Naive thymus-derived CD8-positive, alpha-beta T cell (primary cell): Measurements from ENCODE around the gene ACOXL. TPM values are rescaled to one million over a fixed set of nuclear protein-coding genes. Genes with fewer than 3 reads are reported as not detected.

Experiments used
- ATAC-seq, 2 donors: fragments of 150-1000 bp; cut with Tn5 transposase in 1 of 2; sonication (Bioruptor Pico), chemical (Tn5 transposase) in 1 of 2; 1 replicate in 1 of 2; 2 replicates in 1 of 2; pipeline ENCODE4 v1.10.0; 2021; ENCODE audit warnings: mild to moderate bottlenecking in 2 of 2, moderate library complexity in 2 of 2
- POLR2A ChIA-PET: fragments of 350-600 bp; sonication (Branson Sonifier 250); formaldehyde crosslinking; loops from one replicate; lab custom pipeline; 2021; ENCODE audit warnings: antibody characterized with exemption; lab: Charles Lee
- DNase-seq, 10 donors: peaks; one replicate each; pipeline versions ENCODE4 v3.0.0 to v3.0.0-alpha.2; 2020 to 2022
- H3K27ac Mint-ChIP-seq, 10 donors: one replicate each; pipeline ENCODE4 v1.8.0; 2020 to 2022; ENCODE audit warnings: mild to moderate bottlenecking in 10 of 10, mixed read lengths in 10 of 10, moderate library complexity in 4 of 10, inconsistent platforms in 1 of 10
- H3K27me3 Mint-ChIP-seq, 5 donors: one replicate each; pipeline ENCODE4 v1.8.0; 2021 to 2022; ENCODE audit warnings: mixed read lengths in 5 of 5
- H3K36me3 Mint-ChIP-seq, 3 donors: one replicate each; pipeline ENCODE4 v1.8.0; 2020 to 2022; ENCODE audit warnings: mixed read lengths in 3 of 3, mild to moderate bottlenecking in 2 of 3, inconsistent platforms in 1 of 3
- H3K4me1 Mint-ChIP-seq, 4 donors: one replicate each; pipeline ENCODE4 v1.8.0; 2021 to 2022; ENCODE audit warnings: mixed read lengths in 4 of 4
- H3K4me3 Mint-ChIP-seq, 10 donors: one replicate each; pipeline ENCODE4 v1.8.0; 2020 to 2022; ENCODE audit warnings: mild to moderate bottlenecking in 10 of 10, mixed read lengths in 10 of 10, moderate library complexity in 6 of 10, inconsistent platforms in 1 of 10
- H3K9me3 Mint-ChIP-seq, 9 donors: one replicate each; pipeline ENCODE4 v1.8.0; 2020 to 2022; ENCODE audit warnings: mixed read lengths in 9 of 9, mild to moderate bottlenecking in 3 of 9, inconsistent platforms in 1 of 9, moderate library complexity in 1 of 9
- polyA plus RNA-seq, 3 donors: library from polyadenylated mRNA; unstranded; fragments of 300-500 nt; fragmentation: Illumina TruSeq; gene quantifications; one replicate each; pipeline ENCODE4 v1.2.3, GENCODE V29; 2021
- total RNA-seq, 8 experiments: library from RNA in 2 of 8; stranded (reverse) in 2 of 8; gene quantifications; one replicate each; pipeline ENCODE4 v1.2.3 and lab custom pipeline; 2021 to 2026

ACOXL gene
- total and polyA plus RNA-seq, 5 experiments from 2014 or later = not detected

GRCh38 chr2:110747522-110748488 lies 15.4 kb downstream of the ACOXL start:
- DNase-seq (no peak), ATAC-seq (no peak)
- Mint-ChIP-seq H3K27me3 (peaks cover 14 to 32% (median 28%) of the 10 kb centered on the region in 5 donors), H3K27ac (peak overlapping the region in 2 of 10 donors; percentile 11 to 41), H3K4me1 (peaks cover 11 to 18% (median 14%) of the 10 kb centered on the region in 4 donors), H3K4me3 (peak overlapping the region in 7 of 10 donors; percentile 4 to 42 (median 20)), H3K9me3 (no peaks in the 10 kb centered on the region), H3K36me3 (no peaks in the 10 kb centered on the region)
- POLR2A ChIA-PET = no interaction called here

DNA sequence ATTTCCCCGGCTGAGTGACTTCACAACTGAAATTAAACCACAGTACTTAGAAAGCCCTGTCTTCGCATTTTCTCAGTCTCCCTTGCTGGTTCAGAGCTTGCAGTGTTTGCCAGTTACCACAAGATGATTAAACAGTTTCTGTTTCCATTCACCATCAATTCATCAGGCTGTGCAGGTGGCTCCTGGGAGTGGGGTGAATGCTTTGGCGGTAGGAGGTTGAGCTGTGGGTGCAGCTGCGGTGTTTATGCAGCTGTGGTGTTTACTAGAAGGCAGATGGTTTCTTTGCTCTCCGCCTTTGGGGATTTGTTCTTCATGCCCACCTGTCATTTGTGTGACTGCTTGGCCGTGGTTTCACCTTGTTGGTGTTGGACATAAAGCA lies 16.1 kb downstream of the ACOXL start:
- H3K36me3 Mint-ChIP-seq = no peaks in the 10 kb centered on the region
- H3K4me1 Mint-ChIP-seq = peaks cover 11 to 18% (median 14%) of the 10 kb centered on the region in 4 donors
- ATAC-seq (peak; percentile 69 to 85), DNase-seq (peak in 2 of 10 donors; percentile 8 to 27)
- peak overlapping the region in 7 of 10 donors; percentile 4 to 42 (median 20) for H3K4me3 Mint-ChIP-seq
- peaks cover 14 to 35% (median 28%) of the 10 kb centered on the region in 5 donors for H3K27me3 Mint-ChIP-seq
- H3K27ac Mint-ChIP-seq = peak overlapping the region in 4 of 10 donors; percentile 11 to 62 (median 34)
- POLR2A ChIA-PET = no interaction called here
- no peaks in the 10 kb centered on the region for H3K9me3 Mint-ChIP-seq

- no peaks in the 10 kb centered on the region for H3K36me3 Mint-ChIP-seq
- ATAC-seq = no peak
- no peaks in the 10 kb centered on the region for H3K9me3 Mint-ChIP-seq
- no peak for DNase-seq
- peaks cover 0 to 25% (median 13%) of the 10 kb centered on the region in 5 donors for H3K27me3 Mint-ChIP-seq
- H3K4me1 Mint-ChIP-seq = peaks cover 11 to 18% (median 14%) of the 10 kb centered on the region in 4 donors
- POLR2A ChIA-PET = no interaction called here
- H3K27ac Mint-ChIP-seq = no peak overlapping the region
- no peak overlapping the region for H3K4me3 Mint-ChIP-seq
Measured at GRCh38 chr2:110751642-110752041, 19.3 kb downstream of the ACOXL start.

DNA sequence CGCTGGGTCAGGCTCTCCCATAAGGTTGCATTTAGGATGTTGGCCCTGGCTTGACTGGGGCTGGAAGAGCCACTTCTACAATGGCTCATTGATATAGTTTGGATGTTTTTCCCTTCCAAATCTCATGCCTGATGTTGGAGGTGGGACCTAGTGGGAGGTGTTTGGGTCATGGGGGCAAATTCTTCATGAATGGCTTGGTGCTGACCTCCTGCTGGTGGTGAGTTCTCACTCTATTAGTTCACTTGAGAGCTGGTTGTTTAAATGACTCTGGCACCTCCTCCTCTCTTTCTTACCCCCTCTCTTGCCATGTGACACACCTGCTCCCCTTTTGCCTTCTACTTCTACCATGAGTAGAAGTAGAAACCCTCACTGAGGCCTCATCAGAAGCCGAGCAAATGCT lies 20.5 kb downstream of the ACOXL start:
- no peak overlapping the region for H3K27ac Mint-ChIP-seq
- ATAC-seq (no peak), DNase-seq (no peak)
- H3K36me3 Mint-ChIP-seq = no peaks in the 10 kb centered on the region
- POLR2A ChIA-PET = no interaction called here
- H3K27me3 Mint-ChIP-seq = peaks cover 0 to 20% (median 7%) of the 10 kb centered on the region in 5 donors
- H3K4me1 Mint-ChIP-seq = peaks cover 8 to 12% (median 10%) of the 10 kb centered on the region in 4 donors
- no peak overlapping the region for H3K4me3 Mint-ChIP-seq
- H3K9me3 Mint-ChIP-seq = no peaks in the 10 kb centered on the region

DNA sequence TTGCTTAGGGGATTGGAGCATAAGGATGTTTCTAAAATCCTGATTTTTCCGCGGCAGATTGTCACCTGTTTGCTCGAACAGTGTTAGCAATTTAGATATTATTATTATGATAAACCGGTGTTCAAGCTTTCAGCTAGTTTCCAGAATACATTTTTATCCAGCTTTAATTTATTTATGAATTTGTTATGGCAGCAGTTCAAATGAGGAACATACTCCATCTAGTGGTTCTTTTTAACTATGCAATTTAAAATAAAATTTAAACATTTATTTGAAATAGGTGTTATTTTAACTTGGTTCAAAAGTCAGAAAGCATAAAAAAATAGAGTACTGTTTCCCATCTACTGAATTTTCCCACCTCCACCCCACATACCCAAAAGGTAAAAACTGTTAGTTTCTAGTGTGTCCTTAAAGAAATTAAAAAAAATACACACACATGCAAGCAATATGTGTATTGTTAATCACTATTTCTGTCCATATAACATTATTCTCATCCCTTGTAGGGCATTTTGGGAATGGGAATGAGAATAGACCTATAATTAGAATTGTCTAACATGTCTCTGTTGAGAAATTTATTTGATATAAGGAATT lies 23.2 kb downstream of the ACOXL start:
- DNase-seq = peak in 3 of 10 donors; percentile 8 to 31 (median 30)
- no peak for ATAC-seq
- H3K4me3 Mint-ChIP-seq = no peak overlapping the region

DNA sequence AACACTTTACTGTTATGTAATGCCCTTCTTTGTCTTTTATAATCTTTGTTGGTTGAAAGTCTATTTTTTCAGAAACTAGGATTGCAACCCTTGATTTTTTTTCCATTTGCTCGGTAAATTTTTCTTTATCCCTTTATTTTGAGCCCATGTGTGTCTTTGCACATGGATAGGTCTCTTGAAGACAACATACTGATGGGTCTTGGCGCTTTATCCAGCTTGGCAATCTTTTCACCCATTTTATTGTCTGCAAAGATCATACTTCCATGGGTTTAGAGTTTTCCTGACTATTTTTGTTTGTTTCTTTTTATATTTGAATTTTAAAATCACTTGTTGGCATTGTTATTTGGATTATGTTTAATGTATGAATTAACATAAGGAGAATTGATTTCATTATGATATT lies 27.0 kb downstream of the ACOXL start:
- no peak for DNase-seq
- Mint-ChIP-seq H3K4me1 (no peaks in the 10 kb centered on the region), H3K4me3 (no peak overlapping the region), H3K27me3 (peaks cover 3 to 21% (median 8%) of the 10 kb centered on the region in 5 donors), H3K36me3 (peaks cover 0 to 17% (median 7%) of the 10 kb centered on the region in 3 donors), H3K9me3 (peaks cover 5 to 30% (median 12%) of the 10 kb centered on the region in 9 donors), H3K27ac (no peak overlapping the region)
- ATAC-seq = no peak
- POLR2A ChIA-PET = no interaction called here

More for the DNA sequence above, 23.2 kb downstream of the ACOXL start:
- no peaks in the 10 kb centered on the region for H3K4me1 Mint-ChIP-seq
- H3K36me3 Mint-ChIP-seq = peaks cover 0 to 15% (median 6%) of the 10 kb centered on the region in 3 donors
- POLR2A ChIA-PET = no interaction called here
- H3K9me3 Mint-ChIP-seq = peaks cover 5 to 19% (median 12%) of the 10 kb centered on the region in 9 donors
- H3K27ac Mint-ChIP-seq = no peak overlapping the region
- H3K27me3 Mint-ChIP-seq = peaks cover 0 to 28% (median 6%) of the 10 kb centered on the region in 5 donors

DNA sequence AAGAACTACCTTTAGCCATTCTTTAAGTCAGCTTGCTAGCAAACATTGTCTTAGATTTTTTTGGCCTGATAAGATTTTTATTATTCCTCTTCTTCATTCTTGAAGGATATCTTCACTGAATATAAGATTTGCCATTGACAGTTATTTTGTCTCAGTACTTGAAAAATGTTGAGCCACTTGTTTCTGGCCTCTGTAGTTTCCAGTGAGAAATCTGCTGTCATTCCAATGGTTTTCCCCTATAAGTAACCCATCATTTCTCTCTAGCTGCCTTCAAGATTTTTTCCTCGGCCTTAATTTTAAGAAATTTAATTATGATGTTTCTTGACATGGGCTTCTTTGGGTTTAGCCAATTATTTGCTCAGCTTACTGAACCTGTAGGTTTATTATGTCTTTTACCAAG lies 32.6 kb downstream of the ACOXL start:
- Mint-ChIP-seq H3K4me3 (no peak overlapping the region), H3K27me3 (peaks cover 1 to 22% (median 4%) of the 10 kb centered on the region in 5 donors), H3K36me3 (peaks cover 0 to 9% (median 5%) of the 10 kb centered on the region in 3 donors), H3K4me1 (no peaks in the 10 kb centered on the region), H3K9me3 (peaks cover 0 to 38% (median 6%) of the 10 kb centered on the region in 9 donors), H3K27ac (no peak overlapping the region)
- no peak for ATAC-seq
- no peak for DNase-seq
- POLR2A ChIA-PET = no interaction called here

DNA sequence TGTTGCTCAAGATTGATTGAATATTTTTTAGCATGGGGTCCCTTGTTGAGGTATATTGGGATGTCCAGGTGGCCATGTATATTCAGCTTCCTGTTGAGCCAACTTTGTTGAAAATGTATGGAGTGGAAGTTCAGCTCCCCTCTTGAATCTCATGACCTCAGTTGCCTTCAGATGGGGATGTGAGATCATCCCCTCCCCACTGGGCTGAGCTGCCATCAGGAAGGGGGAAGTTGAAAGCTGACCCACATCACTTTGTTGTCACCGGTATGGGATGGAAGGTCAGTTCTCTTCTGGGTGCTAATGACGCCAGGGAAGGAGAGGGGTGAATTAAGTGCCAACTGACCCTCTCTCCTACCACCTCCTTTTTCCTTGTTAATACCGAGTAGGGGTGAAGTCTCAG lies 33.9 kb downstream of the ACOXL start:
- Mint-ChIP-seq H3K4me3 (no peak overlapping the region), H3K4me1 (no peaks in the 10 kb centered on the region), H3K9me3 (peaks cover 0 to 33% (median 3%) of the 10 kb centered on the region in 9 donors), H3K36me3 (peaks cover 0 to 5% (median 0%) of the 10 kb centered on the region in 3 donors), H3K27me3 (peaks cover 3 to 20% (median 5%) of the 10 kb centered on the region in 5 donors), H3K27ac (no peak overlapping the region)
- ATAC-seq (no peak), DNase-seq (no peak)
- POLR2A ChIA-PET = no interaction called here

DNA sequence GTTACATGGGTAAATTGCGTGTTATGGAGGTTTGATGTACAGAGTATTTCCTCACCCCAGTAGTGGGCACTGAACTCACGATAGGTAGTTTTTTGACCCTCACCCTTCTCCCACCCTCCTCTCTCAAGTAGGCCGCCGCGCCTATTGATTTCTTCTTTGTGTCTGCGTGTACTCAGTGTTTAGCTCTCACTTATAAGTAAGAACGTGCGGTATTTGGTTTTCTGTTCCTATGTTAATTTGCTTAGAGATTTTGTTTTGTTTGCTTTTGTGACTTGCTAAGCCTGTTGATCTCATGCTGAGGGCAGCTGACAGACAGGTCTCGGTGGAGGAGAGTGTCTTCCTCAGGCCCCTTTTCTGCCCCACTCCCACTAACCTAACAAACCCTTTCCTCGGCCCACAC lies 36.2 kb downstream of the ACOXL start:
- no peak for ATAC-seq
- Mint-ChIP-seq H3K36me3 (peaks cover 0 to 5% (median 0%) of the 10 kb centered on the region in 3 donors), H3K4me1 (no peaks in the 10 kb centered on the region), H3K27ac (peak overlapping the region in 1 of 10 donors; percentile 9), H3K4me3 (no peak overlapping the region), H3K9me3 (peaks cover 0 to 23% (median 3%) of the 10 kb centered on the region in 9 donors), H3K27me3 (peaks cover 1 to 13% (median 5%) of the 10 kb centered on the region in 5 donors)
- DNase-seq = no peak
- POLR2A ChIA-PET = no interaction called here

GRCh38 chr2:110770404-110770958 lies 38.1 kb downstream of the ACOXL start:
- Mint-ChIP-seq H3K4me3 (no peak overlapping the region), H3K9me3 (peaks cover 0 to 17% (median 3%) of the 10 kb centered on the region in 9 donors), H3K4me1 (no peaks in the 10 kb centered on the region), H3K27me3 (peaks cover 4 to 13% (median 7%) of the 10 kb centered on the region in 5 donors), H3K27ac (no peak overlapping the region), H3K36me3 (peaks cover 0 to 5% (median 0%) of the 10 kb centered on the region in 3 donors)
- no peak for ATAC-seq
- DNase-seq = no peak
- POLR2A ChIA-PET = no interaction called here

- ATAC-seq (no peak), DNase-seq (no peak)
- Mint-ChIP-seq H3K4me1 (no peaks in the 10 kb centered on the region), H3K27ac (no peak overlapping the region), H3K27me3 (peaks cover 4 to 15% (median 7%) of the 10 kb centered on the region in 5 donors), H3K36me3 (peaks cover 0 to 2% (median 0%) of the 10 kb centered on the region in 3 donors), H3K4me3 (no peak overlapping the region), H3K9me3 (peaks cover 0 to 12% (median 0%) of the 10 kb centered on the region in 9 donors)
- POLR2A ChIA-PET = no interaction called here
Measured at GRCh38 chr2:110770959-110771431, 38.6 kb downstream of the ACOXL start.

GRCh38 chr2:110771547-110772382 lies 39.4 kb downstream of the ACOXL start:
- no peak for ATAC-seq
- peaks cover 0 to 4% (median 0%) of the 10 kb centered on the region in 9 donors for H3K9me3 Mint-ChIP-seq
- POLR2A ChIA-PET = no interaction called here
- no peak for DNase-seq
- H3K4me3 Mint-ChIP-seq = no peak overlapping the region
- H3K27ac Mint-ChIP-seq = no peak overlapping the region
- H3K27me3 Mint-ChIP-seq = peaks cover 4 to 21% (median 9%) of the 10 kb centered on the region in 5 donors
- H3K36me3 Mint-ChIP-seq = no peaks in the 10 kb centered on the region
- H3K4me1 Mint-ChIP-seq = no peaks in the 10 kb centered on the region
